AG10803 (cell line): Measurements from ENCODE around the gene CENPL.
"Not testable (repeated sequence)": the region's sequence is repeated elsewhere in the genome, so short reads cannot be mapped to it uniquely, and the experiment has no call there.

Experiments
- DNase-seq: peaks from one replicate; pipeline ENCODE4 v3.0.0; 2010; ENCODE audit warnings: low read depth
- H3K4me3 ChIP-seq: 2 replicates; pipeline ENCODE4 v1.5.1; 2011; ENCODE audit warnings: mild to moderate bottlenecking, low read length, control low read depth
- TF ChIP-seq, protein P1 (sequence below): conservative IDR thresholded peaks from 2 replicates; pipeline ENCODE4 v1.5.1; 2011; ENCODE audit warnings: mild to moderate bottlenecking, low read length, control low read depth, inconsistent platforms

CENPL gene

DNA sequence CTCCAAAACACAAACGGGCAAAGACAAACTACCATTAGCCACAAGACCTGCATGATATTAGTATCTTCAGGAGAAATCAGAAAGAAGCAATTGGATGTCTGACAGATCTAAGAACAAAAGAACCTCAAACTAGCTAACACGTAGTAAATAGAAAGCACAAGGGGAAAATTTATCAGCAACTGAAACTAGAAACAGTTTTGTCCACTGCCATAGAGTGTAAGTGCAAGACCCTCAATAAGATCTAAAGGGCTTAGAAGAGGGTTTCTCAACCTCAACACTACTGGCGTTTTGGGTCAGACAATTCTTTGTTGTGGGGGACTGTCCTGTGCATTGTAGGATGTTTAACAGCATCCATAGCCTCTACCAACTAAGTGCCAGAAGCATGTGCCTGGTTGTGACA, 55.9 kb downstream of the CENPL start:
- TF ChIP-seq, protein P1, sequence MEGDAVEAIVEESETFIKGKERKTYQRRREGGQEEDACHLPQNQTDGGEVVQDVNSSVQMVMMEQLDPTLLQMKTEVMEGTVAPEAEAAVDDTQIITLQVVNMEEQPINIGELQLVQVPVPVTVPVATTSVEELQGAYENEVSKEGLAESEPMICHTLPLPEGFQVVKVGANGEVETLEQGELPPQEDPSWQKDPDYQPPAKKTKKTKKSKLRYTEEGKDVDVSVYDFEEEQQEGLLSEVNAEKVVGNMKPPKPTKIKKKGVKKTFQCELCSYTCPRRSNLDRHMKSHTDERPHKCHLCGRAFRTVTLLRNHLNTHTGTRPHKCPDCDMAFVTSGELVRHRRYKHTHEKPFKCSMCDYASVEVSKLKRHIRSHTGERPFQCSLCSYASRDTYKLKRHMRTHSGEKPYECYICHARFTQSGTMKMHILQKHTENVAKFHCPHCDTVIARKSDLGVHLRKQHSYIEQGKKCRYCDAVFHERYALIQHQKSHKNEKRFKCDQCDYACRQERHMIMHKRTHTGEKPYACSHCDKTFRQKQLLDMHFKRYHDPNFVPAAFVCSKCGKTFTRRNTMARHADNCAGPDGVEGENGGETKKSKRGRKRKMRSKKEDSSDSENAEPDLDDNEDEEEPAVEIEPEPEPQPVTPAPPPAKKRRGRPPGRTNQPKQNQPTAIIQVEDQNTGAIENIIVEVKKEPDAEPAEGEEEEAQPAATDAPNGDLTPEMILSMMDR = no peak
- no peak for DNase-seq
- H3K4me3 ChIP-seq = no peak overlapping the region

DNA sequence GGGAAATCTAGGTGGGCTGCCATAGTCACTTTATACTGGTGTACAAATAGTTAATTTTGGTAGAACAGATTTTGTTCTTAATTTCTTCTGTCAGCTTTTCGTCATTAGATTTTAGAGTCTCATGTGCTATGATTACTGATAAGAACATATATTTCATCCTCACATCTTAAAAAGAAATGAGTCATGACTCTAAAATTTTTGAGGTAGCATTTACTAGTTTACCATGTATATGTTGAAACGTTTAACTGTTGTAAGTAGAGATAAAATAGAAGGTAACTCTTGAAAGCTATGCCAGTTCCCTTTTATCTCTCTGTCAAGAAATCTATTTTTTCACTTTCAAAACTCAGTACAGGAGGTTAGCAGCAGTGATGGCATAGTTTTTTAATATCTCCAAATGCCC, 56.5 kb downstream of the CENPL start:
- no peak overlapping the region for H3K4me3 ChIP-seq
- TF ChIP-seq, protein P1 = no peak
- DNase-seq = no peak

DNA sequence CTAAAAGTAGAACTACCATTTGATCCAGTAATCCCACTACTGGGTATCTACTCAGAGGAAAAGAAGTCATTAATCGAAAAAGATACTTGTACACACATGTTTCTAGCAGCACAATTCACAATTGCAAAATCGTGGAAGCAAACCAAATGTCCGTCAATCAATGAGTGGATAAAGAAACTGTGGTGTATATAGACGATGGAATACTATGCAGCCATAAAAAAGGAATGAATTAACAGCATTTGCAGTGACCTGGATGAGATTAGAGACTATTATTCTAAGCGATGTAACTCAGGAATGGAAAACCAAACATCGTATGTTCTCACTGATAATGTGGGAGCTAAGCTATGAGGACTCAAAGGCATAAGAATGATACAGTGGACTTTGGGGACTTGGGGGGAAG, 60.4 kb downstream of the CENPL start:
- not testable (repeated sequence) for H3K4me3 ChIP-seq, DNase-seq

DNA sequence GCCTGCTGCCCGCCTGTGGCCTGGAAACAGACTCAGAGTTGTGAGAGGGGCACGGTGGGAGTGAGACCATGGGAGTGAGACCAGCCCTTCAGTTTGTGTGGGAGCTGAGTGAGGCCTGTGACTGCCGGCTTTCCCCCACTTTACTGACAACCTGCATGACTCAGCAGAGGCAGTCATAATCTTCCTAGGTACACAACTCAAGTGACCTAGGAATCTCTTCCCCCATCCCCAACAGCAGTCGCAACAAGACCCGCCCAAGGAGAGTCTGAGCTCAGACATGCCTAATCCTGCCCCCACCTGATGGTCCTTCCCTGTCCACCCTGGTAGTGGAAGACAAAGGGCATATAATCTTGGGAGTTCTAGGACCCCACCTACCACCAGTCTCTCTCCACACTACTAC, 65.7 kb downstream of the CENPL start:
- TF ChIP-seq, protein P1 = no peak
- no peak overlapping the region for H3K4me3 ChIP-seq
- DNase-seq = no peak

DNA sequence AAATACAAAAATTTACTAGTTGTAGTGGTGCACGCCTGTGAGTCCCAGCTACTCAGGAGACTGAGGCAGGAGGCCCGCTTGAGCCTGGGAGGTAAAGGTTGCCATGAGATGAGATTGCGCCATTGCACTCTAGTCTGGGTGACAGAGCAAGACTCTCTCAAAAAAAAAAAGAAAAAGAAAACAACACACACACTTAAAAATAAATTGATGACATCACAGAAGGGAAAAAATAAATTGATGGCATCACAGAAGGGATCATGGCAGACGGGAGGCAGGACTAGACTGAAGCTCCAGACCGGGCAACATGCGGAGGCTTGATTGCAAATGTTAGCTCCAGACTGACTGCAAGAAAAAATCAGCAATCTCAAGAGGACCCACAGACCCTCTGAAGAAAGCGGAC, 66.6 kb downstream of the CENPL start:
- DNase-seq = no peak
- TF ChIP-seq, protein P1 = no peak
- no peak overlapping the region for H3K4me3 ChIP-seq

DNA sequence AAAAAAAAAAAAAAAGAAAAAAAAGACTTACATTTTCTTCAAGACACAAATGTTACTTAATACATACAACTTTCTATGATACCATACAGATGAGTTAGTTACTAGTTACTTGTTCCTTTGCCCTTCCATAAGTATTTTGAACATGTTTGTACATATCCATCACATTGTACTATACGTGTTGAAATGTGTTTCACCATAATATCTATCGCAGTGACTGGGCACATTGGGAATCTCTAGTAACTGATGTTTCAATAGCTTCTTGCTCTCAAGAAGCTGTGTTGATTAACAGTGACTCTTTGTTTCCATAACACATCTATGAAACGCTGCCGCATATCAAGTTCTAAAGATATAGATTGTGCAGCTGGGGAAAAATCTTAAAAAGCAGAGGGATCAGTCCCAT, 67.0 kb downstream of the CENPL start:
- no peak for DNase-seq
- TF ChIP-seq, protein P1 = no peak
- no peak overlapping the region for H3K4me3 ChIP-seq

DNA sequence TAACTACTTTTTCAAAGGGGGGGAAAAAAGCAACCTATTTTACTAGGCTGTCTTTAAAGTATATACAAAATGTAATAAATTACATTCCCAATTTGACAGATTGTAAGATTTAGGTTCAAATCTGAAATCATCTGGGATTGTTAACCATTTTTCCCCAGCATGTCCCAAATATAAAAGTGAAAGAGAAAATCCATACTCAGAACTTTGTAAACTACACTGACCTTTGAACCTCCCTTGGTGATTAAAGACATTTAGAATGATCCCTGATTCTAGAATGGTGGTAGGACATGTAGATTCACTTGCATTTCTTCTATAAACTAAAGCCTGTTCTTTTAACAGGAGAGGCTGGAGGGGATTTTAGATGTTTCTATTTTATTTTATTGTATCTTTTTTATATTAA, 70.9 kb downstream of the CENPL start:
- H3K4me3 ChIP-seq = no peak overlapping the region
- TF ChIP-seq, protein P1 = no peak
- DNase-seq = no peak
